CD4-positive, alpha-beta T cell treated with Interleukin-21 for 1 hour (primary cell): ENCODE measurements around the gene WEE1.
"Not testable (repeated sequence)": the region's sequence is repeated elsewhere in the genome, so short reads cannot be mapped to it uniquely, and the experiment has no call there.

Source experiments
- DNase-seq: peaks from one replicate; pipeline ENCODE4 v3.0.0-alpha.2; 2020

Gene WEE1

DNA sequence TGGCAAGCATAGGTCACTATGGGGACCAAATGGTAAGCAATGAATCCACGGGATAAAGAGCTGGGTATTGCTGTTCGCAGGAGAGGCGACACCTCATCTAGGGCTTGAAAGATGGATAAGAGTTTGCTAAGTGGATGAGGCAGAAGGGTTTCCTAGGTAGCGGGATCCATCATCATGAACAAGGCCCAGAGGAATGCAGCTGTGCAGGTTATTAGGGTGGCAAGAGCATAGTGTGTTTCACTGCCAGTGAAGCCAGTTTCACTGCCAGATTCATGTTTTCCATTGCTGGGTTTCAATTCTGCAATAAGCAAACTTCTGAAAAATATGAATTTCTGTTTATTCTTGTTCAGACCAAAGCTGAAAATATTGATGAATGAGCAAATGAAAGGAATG is 27.2 kb downstream of the WEE1 start:
- DNase-seq: no peak

DNA sequence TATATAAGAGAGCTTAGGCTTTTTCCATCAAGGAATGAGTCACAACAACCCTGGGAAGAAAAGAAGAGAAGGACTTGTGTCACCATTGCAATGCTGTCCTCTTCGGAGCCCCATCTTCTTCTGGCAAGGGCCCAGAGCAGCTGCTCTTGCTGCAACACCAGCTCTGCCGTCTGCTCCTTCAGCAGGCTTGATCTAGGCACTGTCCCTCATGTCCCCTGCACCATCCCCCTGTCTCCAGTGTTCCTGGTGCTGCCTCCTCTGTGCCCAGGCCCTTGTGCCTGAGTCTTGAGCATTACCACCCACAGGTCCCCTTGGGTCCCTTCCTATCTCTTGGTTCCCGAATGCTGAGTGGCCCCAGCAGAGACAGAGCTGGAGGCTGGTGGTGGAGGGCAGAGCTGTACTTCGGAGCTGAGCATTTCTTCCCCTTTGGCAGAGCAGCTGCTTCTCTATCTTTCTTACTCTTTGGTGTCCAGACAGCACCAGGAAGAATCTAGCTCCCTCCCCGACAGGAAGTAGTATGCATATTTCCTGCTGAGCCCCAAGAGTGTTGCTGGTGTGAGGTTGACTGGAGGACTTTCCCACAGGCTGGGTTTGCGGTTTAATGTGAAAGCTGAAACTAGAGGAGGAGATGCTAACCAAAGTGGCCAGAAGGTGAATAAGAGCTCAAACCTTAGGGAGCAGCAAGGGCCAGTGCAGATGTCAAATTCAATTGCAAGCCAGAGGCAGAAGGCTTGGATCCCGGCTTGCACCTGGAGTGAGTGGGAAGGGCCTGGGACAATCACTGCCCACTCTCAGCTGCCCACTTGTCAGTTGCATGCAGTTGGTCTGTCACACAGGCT is 27.8 kb downstream of the WEE1 start:
- DNase-seq: peak; percentile 72

DNA sequence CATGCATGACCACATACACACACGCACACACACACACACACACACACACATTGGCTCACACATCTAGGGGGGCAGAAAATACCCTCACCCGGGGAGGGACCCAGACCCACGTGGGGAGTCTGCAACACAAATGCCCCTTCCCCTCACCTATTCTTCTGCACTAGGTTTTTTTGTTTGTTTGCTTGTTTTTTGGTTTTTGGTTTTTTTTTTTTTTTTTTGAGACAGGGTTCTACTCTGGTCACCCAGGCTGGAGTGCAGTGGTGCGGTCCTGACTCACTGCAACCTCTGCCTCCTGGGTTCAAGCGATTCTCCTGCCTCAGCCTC is 28.4 kb downstream of the WEE1 start:
- DNase-seq: no peak

DNA sequence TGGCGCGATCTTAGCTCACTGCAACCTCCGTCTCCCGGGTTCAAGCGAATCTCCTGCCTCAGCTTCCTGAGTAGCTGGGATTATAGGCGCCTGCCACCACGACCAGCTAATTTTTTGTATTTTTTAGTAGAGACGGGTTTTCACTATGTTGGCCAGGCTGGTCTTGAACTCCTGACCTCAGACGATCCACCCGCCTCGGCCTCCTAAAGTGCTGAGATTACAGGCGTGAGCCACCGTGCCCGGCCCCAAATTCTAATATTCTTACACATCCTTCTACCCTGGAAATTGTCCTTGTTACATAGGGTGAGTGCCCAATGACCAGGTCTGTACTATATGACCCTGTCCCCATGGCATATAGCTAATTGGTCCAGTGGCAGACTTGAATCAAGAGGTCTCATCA is 29.7 kb downstream of the WEE1 start:
- not testable (repeated sequence) for DNase-seq

DNA sequence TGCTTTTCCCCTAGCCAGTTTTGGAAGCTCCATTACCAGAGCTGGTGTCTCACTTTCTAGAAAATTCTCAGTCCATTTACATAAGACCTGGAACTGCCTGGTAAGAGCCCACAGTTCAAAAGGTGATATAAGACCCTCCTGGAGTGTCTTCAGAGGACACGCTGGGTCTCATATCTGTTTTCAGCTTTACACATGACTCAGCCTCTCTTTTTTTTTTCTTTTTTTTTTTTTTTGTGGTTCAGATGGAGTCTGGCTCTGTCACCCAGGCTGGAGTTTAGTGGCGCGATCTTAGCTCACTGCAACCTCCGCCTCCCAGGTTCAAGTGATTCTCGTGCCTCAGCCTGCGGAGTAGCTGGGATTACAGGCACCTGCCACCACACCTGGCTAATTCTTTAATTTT is 30.7 kb downstream of the WEE1 start:
- DNase-seq: no peak

DNA sequence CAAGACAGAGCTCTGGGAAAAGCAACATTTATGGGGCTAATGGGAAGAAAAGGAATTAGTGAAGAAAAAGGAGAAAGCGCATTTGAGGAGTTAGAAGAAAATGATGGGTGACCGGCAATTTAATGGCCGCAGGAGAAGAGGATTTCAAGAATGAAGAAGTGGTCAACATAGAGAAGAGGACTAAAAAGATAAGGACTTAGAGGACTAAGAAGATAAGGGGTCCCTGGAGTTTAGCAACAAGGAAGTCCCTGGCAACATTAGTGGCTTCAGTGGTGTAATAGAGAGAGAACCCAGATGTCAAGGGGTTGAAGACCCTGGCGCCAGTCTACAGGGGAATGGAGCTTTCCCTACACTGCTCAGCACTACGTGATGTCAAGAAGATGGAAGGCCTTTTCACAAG is 32.3 kb downstream of the WEE1 start:
- no peak for DNase-seq

DNA sequence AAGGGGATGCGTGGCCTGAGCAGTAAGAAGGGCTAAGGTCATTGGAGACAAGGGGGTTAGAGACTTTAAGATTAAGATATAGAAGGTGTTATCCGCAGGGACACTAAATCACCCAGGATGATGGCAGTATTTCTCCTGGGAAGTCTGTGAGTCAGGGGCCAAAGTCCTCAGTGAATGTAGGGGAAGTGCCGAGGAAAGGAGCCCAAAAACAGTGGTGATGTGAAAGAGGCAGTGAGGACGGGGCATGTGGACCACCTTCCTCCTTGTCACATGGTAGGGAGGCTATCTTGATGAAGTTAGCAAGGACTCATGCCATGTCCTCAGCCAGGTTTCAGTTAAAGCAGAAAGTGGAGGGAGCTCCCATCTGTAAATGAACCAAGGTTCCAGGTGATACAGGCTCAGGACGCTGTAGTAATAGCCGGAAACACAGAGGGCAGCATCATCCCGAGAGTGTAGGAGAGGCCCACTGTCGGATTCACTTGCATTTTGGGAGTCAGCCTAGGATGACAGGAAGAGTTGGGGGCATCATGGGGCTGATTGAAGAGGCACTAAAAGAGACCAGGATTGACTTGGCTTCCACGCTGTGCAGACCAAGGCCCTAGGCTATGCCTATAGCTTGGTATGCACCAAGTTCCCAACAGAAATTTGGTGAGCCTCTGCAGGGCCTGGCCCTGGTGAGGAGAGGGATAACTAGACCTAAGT is 33.5 kb downstream of the WEE1 start:
- DNase-seq: no peak

DNA sequence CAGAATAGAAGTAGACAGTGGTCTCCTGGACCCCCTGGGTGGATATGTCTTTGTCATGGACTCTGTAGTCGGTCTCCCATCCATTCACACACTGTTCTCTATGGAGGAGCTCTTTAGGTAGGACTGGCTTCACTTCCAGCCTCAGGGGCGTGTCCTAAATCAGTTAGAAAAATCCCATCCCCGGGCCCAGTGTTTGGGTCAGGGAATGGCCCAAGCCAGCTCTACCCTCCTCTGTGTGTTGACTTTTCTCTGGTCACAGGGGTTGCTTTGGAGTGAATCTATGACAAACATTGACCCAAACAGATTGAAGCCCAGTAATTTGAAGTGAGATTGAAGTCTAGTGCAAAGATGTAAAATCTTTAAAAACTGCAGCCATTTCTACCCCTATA is 34.0 kb downstream of the WEE1 start:
- no peak for DNase-seq

DNA sequence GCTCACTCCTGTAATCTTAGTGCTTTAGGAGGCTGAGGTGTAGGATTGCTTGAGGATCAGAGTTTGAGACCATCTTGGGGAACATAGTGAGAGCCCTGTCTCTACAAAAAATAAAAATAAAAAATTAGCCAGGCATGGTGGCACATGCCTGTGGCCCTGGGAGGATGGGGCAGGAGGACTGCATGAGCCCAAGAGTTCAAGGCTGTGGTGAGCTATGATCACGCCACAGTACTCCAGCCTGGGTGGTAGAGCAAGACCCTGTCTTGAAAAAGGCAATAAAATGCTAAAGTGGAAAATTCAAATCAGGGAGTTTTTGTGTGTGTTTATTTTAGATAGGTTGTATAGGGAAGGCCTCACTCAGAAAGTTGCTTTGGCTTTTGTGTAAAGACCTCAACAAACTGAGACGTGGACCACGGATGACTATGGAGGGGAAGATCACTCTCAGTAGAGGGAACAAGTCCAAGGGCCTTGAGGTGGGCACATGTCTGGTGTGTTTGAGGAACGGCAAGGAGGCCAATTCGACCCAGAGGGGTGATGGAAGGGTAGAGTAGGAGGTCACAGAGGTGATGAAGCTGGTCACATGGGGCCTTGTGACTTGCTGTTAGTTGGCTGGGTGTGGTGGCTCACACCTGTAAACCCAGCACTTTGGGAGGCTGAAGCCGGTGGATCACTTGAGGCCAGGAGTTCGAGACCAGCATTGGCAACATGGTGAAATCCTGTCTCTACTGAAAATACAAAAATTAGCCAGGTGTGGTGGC is 35.7 kb downstream of the WEE1 start:
- DNase-seq: no peak

DNA sequence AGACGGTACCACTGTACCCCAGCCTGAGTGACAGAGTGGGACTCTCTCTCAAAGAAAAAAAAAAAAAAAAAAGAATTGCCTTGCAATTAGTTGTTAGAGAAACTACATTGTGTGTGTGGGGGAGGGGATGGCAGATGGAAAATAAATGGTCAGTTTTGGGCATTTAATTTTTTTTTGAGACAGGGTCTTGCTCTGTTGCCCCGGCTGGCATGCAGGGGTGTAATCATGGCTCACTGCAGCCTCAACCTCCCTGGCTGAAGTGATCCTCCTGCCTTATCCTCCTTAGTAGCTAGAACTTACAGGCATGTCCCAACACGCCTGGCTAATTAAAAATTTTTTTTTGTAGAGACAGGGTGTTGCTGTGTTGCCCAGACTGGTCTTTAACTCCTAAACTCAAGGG is 36.4 kb downstream of the WEE1 start:
- no peak for DNase-seq

DNA sequence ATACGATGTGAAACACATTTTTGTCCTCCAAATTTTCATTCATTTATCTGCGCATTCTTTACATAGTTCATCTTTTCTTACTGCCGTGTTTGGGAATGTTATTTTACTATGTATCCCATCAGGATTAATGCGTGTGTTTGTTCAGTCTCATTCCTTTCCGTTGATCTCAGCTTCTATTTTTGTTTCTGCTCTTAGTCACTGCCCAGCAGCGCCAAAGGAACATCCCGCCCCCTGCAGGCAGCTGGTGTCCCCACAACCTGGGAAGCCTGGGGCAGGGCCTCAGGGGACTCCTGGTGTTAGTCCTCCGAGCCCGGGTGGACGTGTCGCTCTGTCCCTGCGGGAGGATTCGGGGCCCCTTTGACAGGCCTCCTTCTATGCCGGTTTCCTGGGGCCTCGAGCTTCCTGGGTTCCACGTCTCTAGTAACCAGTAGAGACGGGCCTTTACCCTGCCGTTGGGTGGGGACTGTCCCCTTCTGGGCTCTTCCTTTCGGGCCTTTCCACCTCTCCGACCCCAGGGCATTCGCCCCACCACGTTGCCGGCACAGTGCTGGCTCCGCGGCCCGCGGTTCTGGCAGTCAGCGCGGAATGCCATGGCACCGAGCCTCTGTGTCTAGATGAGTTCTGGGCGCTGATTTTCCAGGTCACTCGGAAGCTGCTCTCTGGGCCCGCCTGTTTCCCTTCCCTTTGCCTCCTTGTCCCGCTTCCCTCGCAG is 39.8 kb downstream of the WEE1 start:
- DNase-seq: peak; percentile 88

DNA sequence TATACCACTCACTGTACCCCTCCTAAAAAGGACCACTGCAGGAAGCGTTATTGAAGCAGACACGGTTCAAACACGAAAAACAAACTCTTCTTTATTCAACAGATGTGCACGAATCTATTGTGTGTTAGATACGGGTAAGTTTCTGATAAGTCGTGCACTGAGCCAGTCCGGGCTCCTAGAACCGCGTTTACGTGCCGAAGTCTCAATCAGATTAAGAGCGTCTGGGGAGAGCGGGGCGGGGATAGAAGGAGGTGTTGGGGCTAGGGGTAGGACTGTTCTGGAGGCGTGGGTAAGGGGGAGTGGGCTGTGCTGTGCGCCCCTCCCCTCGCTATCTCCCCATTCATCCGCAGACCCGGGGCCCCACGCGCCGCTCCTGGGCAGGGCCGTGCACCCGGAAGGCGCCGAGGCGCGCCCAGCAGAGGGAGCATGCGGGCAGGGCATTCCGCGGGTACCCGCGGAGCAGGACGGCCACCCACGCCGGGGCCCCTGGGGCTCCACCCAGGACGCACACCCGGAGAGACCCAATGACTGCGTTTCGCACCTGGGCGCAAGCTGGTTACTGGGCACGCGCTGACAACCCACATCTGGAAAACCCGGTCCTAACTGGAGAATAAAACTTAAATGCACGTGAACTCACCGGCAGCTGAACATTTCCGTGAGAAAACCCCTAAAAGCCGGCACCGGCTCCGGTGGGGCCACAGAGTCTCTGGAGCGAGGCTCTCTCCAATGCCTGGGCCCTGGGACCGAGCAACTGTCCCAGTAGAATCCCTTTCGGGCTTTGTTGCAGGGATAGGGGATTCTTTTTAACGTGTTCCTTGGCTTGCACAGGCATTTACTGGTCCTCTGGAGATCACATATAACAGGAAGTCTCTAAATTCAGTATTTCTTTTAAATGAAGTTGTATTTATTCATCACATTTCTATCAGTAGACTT is 40.6 kb downstream of the WEE1 start:
- peak; percentile 92 for DNase-seq

DNA sequence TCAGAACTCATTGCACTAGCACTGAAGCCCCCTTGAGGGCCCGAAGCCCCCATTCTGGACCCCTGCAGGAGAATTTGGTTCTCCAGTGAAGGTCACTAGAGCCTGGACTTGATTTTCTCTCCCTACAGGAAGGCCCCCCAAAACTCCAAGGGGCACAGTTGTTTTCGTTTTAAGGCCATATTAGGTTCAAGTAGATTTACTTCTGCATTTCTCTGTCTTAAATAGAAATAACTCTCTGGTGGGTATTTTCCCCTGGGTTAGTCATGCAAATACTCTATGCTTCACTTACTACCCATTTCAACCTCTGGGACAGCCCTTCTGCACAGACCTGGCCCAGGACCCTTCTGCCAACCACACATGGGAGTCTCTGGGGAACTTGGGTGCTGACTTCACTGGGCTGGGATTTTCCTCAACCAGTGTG is 41.6 kb downstream of the WEE1 start:
- no peak for DNase-seq

DNA sequence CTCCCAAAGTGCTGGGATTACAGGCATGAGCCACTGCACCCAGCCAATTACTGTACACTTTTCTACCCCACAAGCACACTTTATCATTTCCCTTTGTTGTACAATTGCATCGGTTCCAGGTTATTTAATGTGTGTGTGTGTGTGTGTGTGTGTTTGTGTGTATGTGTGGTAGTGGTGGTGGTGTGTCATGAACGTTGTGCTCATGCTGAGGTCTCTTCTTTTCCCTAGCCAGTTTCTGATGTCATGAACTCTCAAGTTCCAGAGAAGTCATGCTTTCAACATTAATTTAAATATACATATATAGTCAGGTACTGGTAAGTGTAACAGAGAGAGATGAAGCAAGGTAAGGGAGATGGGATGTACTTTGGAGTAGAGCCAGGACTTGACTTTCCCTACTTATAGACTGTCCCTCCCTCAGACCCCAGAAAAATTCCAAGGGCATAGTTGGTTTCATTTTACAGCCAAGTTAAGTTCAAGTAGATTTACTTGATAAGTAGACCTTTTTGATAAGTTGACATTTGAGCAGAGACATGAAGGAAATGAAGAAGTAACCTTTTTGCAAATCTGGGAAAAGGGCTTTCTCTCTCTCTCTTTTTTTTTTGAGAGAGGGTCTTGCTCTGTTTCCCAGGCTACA is 42.7 kb downstream of the WEE1 start:
- no peak for DNase-seq

DNA sequence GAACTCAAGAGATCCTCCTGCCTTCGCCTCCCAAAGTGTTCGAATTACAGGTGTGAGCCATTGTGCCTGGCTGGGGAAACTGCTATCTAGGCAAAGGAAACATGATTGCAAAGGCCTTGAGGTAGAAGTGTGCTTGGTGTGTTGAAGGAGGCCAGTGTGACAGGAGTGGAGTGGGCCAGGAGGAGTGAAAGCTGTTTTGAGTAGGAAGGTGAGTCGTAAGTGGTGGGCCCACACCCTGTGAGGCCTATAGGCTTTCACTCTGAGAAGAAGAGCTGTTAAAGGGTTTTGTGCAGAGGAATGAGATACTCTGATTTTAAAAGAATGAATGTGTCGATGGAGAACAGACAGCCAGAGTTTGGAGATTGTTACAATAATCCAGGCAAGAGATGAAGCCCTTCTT is 43.4 kb downstream of the WEE1 start:
- no peak for DNase-seq

DNA sequence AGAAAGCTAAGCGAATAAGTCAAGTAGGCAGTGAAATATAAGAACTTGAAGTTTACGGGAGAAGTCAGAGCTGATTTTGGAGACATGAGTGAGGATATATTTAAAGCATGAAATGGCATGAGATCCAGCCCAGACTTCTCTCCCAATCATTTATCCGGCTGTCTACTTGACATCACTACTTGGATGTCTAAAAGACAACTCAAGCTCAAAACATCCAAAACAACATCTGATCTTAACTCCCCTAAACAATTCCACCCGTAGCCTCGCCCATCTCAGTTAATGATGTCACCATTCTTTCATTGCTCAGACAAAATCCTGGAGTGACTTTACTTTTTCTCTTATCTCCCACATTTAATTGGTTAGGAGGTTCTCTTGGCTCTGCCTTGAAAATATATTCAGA is 44.5 kb downstream of the WEE1 start:
- DNase-seq: no peak

DNA sequence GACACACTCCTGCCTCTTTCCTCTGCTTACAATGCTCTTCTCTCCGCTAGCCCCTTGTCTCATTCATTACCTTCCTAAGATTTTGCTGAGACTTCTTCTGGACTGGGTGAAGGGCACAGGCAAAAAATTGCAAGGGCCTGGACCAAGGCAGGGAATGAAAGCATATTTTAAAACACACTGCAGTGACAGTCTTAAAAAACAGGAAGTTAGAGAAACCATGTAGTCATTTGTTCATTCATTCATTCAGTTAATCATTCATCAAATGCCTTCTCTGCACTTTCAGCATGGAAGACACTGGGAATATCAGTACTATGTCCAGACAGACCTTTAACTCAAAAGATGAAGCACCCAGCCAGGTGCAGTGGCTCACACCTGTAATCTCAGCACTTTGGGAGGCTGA is 45.5 kb downstream of the WEE1 start:
- DNase-seq: no peak

DNA sequence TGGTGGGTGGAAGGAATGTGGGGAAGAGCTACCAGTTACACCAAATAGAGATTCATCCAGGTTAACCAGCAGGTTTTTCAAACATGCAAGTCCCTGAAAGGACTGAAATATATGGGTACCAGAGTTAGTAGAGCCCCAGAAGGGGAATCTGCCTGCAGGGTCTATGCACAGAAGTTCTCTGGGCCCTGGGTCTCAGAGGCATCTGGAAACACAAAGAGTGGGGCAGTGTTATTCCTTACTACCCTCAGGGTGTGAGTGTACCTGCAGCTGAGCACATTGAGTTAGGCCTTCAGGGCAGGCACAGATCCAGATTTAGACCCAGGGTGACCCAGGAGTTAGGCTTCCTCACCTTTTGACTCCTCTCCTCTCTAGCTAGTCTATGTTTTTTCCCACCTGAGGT is 46.5 kb downstream of the WEE1 start:
- DNase-seq: no peak

DNA sequence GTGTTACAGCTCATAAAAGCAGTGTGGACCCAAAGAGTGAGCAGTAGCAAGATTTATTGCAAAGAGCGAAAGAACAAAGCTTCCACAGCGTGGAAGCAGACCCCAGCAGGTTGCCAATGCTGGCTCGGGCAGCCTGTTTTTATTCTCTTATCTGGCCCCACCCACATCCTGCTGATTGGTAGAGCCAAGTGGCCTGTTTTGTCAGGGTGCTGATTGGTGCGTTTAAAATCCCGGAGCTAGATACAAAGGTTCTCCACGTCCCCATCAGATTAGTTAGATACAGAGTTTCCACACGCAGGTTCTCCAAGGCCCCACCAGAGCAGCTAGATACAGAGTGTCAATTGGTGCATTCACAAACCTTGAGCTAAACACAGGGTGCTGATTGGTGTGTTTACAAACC is 48.9 kb downstream of the WEE1 start:
- not testable (repeated sequence) for DNase-seq

DNA sequence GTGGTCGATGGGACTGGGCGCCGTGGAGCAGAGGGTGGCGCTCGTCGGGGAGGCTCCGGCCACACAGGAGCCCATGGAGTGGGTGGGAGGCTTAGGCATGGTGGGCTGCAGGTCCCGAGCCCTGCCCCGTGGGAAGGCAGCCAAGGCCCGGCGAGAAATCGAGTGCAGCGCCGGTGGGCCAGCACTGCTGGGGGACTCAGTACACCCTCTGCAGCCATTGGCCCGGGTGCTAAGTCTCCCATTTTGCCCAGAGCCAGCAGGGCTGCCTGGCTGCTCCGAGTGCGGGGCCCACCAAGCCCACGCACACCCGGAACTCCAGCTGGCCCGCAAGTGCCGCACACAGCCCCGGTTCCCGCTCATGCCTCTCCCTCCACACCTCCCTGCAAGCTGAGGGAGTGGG is 49.6 kb downstream of the WEE1 start:
- DNase-seq: not testable (repeated sequence)

DNA sequence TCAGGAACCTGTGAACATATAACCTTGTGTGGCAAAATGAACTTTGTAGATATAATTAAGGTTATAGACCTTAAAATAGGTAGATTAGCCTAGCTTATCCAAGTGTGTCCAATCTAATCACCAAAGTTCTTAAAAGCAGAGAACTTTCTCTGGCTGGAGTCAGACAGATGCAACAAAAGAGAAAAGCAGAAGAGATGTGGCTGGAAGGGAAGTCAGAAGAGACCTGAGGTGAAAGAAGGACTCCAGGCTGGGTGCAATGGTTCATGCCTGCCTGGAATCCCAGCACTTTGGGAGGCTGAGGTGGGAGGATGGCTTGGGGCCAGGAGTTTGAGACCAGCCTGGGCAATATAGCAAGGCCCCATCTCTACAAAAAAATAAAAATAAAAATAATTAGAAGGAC is 51.0 kb downstream of the WEE1 start:
- DNase-seq: no peak

DNA sequence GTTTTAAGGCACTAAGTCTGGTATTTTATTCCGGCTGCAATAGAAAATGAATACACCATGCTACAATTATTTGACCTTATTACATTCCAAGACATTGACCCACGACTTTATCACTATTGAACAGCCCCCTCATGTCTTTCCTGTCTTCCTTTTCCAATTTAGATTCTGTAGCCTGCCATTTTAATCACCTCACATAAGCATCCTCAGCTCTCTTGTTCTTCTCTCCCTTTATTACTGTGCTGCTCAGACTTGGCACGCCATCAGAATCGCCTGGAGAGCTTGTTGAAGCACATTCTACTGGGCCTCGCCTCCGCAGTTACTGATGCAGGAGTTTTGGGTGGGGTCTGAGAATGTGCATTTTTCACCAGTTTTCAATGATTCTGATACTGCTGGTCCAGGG is 51.7 kb downstream of the WEE1 start:
- DNase-seq: no peak
